Measurements from ENCODE around the gene CSMD2.

CSMD2 gene

GRCh38 chr1:33930346-33931110 is 234.5 kb downstream of the CSMD2 start:
- H3K27ac ChIP-seq, result no peak overlapping the region
- no peak for TF ChIP-seq CTCF (conservative IDR thresholded peaks at IDR 0.05)

GRCh38 chr1:33928251-33928650 is 236.8 kb downstream of the CSMD2 start:
- no peak overlapping the region for H3K27ac ChIP-seq
- TF ChIP-seq CTCF (conservative IDR thresholded peaks at IDR 0.05), result no peak

DNA sequence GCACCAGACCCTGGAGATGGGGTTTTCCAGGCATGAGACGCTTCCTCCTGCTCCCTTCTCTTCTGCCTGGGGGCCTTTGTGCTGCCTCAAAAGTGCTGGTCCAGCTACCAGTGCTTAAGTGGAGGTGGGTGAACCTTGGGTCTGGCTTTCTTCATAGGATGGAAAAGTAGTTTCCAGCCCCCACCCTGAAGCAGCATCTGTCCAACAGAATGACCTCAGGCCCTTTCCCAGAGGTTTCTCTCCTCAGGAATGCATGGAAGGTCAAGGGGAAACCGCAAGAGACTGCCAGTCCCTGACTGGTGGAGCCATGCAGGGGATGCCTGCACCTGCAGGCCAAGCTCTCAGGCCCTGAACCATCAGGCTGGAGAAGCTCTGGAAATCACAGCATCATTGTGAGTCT is 237.3 kb downstream of the CSMD2 start:
- TF ChIP-seq CTCF (conservative IDR thresholded peaks at IDR 0.05), result no peak
- H3K27ac ChIP-seq, result no peak overlapping the region

DNA sequence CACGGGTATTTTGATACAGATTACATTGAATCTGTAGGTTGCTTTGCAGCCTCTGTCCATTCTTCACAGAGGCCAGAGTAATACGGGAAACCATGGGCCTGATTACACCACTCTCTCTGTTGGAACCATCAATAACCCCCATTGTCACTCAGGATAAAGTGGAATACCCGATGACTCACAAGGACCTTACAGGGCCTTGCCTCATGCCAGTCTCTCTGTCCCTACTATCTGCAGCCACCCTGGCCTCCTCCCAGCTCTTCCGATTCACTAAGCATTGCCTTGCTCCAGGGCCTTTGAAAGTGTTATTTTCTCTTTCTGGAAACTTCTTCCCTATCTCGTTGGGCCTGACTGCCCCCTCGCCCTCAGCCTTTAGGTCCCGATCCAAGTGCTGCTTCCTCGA is 239.4 kb downstream of the CSMD2 start:
- no peak for TF ChIP-seq CTCF (conservative IDR thresholded peaks at IDR 0.05)
- no peak overlapping the region for H3K27ac ChIP-seq

DNA sequence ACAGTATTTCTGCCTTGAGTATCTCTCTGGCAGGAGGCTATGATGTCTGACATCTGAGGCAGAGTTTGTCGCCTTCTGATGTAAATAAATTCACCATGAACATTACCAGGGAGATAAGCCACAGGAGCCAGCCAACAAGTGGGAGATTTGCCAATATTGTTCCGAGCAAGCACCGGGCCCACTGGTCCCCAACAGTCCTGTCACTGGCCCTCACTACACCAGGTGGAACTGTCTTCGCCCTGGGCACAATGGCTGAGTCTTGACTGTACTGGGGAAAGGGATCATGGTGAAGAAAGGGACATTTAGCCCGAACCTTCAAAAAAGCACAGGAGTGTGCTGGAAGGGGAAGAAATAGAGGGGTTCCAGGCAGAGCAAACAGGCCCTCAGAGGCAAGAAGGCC is 243.7 kb downstream of the CSMD2 start:
- H3K27ac ChIP-seq, result no peak overlapping the region
- TF ChIP-seq CTCF (conservative IDR thresholded peaks at IDR 0.05), result no peak

DNA sequence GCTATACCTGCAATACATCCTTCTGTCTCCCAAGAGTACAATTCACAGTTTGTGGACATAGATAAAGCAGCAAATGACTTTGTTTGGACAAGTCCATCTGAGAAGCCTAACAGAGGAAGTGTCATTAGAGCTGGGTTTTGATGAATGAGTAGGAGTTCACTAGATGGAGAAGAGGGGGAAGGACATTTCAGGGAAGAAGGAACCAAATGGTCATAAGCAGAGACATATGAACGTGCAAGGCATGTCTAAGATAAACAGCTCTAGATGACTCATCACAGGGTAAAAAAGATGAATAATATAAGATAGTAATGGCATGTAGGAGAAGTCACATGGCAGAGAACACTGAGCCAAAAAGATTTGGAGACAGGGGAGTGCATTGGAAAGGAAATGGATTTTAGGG is 246.7 kb downstream of the CSMD2 start:
- H3K27ac ChIP-seq, result no peak overlapping the region
- no peak for TF ChIP-seq CTCF (conservative IDR thresholded peaks at IDR 0.05)

DNA sequence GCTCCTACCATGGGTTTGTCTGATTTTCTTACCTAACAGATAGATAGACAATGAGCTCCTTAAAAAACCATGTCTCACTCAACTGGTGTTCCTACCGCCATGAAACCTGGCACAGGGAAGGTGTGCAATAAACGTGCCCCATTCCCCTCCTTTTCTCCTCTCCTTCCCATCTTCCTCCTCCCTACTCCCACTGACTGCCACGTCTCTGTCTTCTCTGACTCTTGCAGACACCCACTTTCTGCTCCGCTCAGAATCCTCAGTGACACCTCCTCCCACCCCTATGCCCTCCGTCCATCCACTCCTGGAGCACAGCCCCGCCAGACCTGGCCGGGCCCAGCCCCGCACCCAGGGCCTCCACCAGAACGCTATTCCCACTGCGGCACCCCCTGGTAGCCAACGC is 248.2 kb downstream of the CSMD2 start:
- TF ChIP-seq CTCF (conservative IDR thresholded peaks at IDR 0.05), result no peak

More for the DNA sequence above, 248.2 kb downstream of the CSMD2 start:
- H3K27ac ChIP-seq, result no peak overlapping the region

All from VCaP (cell line).